HL-60 (cell line): ENCODE measurements around the gene CTH.

Source experiments
- DNase-seq, 2 experiments: peaks; one replicate each; pipeline ENCODE4 v3.0.0-alpha.2; 2010 to 2020; ENCODE audit warnings: low read depth in 1 of 2, low spot score in 1 of 2
- H3K27ac ChIP-seq: fragments of 250-450 bp; sonication (Bioruptor Pico); replicated peaks from 2 replicates; pipeline ENCODE4 v1.5.1; 2020; ENCODE audit warnings: mild to moderate bottlenecking, moderate library complexity
- H3K27me3 ChIP-seq: fragments of 250-450 bp; sonication (Bioruptor Pico); 2 replicates; pipeline ENCODE4 v1.5.1; 2021; ENCODE audit warnings: mild to moderate bottlenecking, moderate library complexity; ENCODE audit not compliant: insufficient read depth, poor library complexity, severe bottlenecking
- H3K4me3 ChIP-seq: replicated peaks from 2 replicates; pipeline ENCODE4 v1.5.1; 2011; ENCODE audit warnings: mild to moderate bottlenecking, control low read depth, low read length; ENCODE audit not compliant: insufficient read depth
- GABPA ChIP-seq: IDR thresholded peaks from 2 replicates; pipeline ENCODE4 v1.6.1; 2012; ENCODE audit warnings: low read depth
- POLR2AphosphoS5 ChIP-seq: IDR thresholded peaks from 2 replicates; pipeline ENCODE4 v1.6.1; 2012; ENCODE audit warnings: low read depth
- SPI1 ChIP-seq: IDR thresholded peaks from 2 replicates; pipeline ENCODE4 v1.6.1; 2012; ENCODE audit warnings: low read depth, mild to moderate bottlenecking, borderline replicate concordance
- TF ChIP-seq, protein P1 (sequence below): IDR thresholded peaks from one replicate; pipeline ENCODE4 v1.5.1; 2011; ENCODE audit warnings: low read length, control low read depth, inconsistent platforms; ENCODE audit not compliant: insufficient read depth
- TF ChIP-seq, protein P2 (sequence below): IDR thresholded peaks from 2 replicates; pipeline ENCODE4 v1.6.1; 2012; ENCODE audit warnings: low read depth; ENCODE audit not compliant: insufficient replicate concordance

The CTH gene

GRCh38 chr1:70426154-70427131 lies 15.4 kb downstream of the CTH start:
- no peak for DNase-seq
- Histone ChIP-seq H3K4me3 (no peak overlapping the region), H3K27me3 (no peaks in the 10 kb centered on the region), H3K27ac (no peak overlapping the region)
- TF ChIP-seq, protein P1, sequence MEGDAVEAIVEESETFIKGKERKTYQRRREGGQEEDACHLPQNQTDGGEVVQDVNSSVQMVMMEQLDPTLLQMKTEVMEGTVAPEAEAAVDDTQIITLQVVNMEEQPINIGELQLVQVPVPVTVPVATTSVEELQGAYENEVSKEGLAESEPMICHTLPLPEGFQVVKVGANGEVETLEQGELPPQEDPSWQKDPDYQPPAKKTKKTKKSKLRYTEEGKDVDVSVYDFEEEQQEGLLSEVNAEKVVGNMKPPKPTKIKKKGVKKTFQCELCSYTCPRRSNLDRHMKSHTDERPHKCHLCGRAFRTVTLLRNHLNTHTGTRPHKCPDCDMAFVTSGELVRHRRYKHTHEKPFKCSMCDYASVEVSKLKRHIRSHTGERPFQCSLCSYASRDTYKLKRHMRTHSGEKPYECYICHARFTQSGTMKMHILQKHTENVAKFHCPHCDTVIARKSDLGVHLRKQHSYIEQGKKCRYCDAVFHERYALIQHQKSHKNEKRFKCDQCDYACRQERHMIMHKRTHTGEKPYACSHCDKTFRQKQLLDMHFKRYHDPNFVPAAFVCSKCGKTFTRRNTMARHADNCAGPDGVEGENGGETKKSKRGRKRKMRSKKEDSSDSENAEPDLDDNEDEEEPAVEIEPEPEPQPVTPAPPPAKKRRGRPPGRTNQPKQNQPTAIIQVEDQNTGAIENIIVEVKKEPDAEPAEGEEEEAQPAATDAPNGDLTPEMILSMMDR = no peak
- TF ChIP-seq GABPA (no peak), SPI1 (no peak), POLR2AphosphoS5 (no peak)
- TF ChIP-seq, protein P2, sequence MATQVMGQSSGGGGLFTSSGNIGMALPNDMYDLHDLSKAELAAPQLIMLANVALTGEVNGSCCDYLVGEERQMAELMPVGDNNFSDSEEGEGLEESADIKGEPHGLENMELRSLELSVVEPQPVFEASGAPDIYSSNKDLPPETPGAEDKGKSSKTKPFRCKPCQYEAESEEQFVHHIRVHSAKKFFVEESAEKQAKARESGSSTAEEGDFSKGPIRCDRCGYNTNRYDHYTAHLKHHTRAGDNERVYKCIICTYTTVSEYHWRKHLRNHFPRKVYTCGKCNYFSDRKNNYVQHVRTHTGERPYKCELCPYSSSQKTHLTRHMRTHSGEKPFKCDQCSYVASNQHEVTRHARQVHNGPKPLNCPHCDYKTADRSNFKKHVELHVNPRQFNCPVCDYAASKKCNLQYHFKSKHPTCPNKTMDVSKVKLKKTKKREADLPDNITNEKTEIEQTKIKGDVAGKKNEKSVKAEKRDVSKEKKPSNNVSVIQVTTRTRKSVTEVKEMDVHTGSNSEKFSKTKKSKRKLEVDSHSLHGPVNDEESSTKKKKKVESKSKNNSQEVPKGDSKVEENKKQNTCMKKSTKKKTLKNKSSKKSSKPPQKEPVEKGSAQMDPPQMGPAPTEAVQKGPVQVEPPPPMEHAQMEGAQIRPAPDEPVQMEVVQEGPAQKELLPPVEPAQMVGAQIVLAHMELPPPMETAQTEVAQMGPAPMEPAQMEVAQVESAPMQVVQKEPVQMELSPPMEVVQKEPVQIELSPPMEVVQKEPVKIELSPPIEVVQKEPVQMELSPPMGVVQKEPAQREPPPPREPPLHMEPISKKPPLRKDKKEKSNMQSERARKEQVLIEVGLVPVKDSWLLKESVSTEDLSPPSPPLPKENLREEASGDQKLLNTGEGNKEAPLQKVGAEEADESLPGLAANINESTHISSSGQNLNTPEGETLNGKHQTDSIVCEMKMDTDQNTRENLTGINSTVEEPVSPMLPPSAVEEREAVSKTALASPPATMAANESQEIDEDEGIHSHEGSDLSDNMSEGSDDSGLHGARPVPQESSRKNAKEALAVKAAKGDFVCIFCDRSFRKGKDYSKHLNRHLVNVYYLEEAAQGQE = no peak

DNA sequence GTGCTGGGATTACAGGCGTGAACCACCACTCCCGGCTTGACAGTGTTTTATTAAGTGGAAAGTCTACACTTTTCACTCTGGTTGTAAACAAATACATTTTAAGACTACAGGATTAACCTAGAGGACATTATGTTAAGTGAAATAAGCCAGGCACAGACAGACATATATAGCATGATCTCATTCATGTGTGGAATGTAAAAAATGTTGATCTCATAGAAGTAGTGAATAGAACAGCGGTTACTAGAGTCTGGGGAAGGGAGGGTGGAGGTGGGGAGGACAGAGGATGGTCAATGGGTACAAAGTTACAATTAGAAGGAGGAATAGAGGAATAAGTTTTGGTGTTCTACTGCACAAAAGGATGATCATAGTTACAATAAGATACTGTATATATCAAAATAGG lies 16.9 kb downstream of the CTH start:
- H3K27me3 ChIP-seq = no peaks in the 10 kb centered on the region
- DNase-seq = no peak
- H3K4me3 ChIP-seq = no peak overlapping the region
- TF ChIP-seq POLR2AphosphoS5 = no peak
- TF ChIP-seq GABPA = no peak
- no peak for TF ChIP-seq SPI1
- TF ChIP-seq, protein P1 = no peak
- TF ChIP-seq, protein P2 = no peak
- H3K27ac ChIP-seq = no peak overlapping the region

DNA sequence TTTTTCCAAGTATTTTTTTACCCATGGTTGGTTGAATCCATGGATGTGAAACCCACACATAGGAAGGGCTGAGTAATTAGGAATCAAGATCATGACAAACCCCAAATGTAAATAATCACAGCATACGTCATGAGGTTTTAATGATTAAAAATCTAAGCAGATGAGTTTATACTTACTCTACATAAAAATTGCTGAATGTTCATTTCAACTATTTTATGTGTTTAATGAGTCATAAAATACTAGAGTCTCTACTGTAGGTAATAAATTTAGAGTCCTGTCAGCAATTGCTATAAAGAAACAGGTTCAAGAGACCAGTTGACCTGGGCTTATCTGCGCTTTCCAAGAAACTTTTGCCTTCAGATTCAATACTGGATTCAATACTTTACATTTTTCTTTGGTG lies 18.2 kb downstream of the CTH start:
- H3K27ac ChIP-seq = no peak overlapping the region
- DNase-seq = no peak

More for the DNA sequence above, 18.2 kb downstream of the CTH start:
- H3K27me3 ChIP-seq = no peaks in the 10 kb centered on the region
- no peak for TF ChIP-seq POLR2AphosphoS5
- TF ChIP-seq, protein P1 = no peak
- TF ChIP-seq SPI1 = no peak
- no peak for TF ChIP-seq GABPA
- TF ChIP-seq, protein P2 = no peak
- H3K4me3 ChIP-seq = no peak overlapping the region
